Right kidney (tissue), 1 donor: ENCODE results near the gene CHKA.

ENCODE experiments used
- DNase-seq: peaks from one replicate; pipeline ENCODE4 v3.0.0-alpha.2; 2016

Gene CHKA

DNA sequence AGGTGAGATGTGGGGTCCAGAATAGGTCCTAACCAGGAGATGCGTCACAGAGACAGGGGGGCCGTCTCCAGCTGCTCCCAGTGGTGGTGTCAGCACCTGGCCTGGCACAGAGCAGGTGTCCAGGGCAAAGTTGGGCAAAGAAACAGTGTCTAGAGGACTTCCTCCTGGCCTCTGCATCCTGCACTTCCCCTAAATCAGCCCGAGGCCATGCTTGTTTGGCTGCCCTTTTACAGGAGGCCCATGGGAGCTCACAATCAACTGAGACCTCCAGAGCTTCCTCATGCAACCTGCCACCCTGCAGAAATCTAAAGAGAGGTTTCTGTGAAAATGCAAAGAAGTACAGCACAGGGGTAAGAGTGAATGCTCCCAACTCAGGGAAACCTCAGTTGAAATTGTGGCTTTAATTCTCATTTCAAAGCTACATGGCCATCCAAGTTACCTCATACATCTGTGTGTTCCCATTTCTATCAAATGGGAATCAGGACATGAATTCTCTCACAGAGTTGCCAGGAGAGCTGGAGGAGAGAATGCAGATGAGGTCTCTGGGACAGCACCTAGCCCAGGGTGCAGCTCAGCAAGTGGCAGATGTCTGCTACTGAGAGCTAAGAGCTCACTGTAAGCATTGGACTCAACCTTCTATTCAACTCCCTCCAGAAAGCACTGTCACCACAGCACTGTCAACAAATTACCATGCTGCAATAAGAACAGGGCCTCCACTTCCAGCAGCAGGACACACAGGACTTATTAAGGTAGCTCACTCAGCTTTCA, 49.7 kb downstream of the CHKA start:
- no peak for DNase-seq

- no peak for DNase-seq
These were observed 53.2 kb downstream of the CHKA start for GRCh38 chr11:68067991-68068390.

DNA sequence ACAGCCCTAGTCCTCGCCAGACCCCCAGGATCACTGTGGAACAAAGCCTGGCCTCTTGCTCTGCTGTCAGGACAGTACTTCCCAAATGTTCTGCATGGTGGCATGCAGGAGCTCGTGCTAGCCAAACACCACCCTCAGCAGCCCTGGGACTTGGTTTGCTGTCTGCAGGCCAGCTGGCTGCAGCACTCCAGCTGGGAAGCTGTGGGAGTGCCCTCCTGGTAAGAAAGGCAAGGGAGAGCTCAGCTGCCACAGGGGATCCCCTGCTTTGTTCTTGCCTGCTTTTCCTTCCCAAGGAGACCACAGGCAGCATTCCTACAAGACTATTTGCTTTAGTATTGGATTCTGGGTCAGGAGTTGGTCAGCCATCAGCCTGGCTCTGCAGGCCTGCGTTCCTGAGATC, 54.4 kb downstream of the CHKA start:
- DNase-seq = no peak

DNA sequence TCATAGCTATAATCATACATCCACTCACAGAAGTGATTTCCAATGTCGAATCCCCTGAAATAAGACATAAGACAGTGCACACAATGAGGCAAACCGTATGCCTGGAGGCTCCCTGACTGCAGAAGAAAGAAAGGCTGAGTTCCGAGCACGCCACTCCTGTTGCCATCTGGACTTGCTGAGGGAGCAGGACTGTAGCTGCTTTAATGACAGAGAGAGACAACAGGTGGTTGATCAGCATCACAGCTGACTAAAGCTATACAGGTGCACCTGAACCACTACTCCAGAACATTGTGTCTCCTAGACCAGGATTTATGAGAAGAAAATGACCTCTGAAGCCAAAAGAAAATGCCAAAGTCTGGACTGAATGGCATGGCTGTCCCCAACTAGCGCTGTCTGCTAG, 55.3 kb downstream of the CHKA start:
- DNase-seq = no peak

DNA sequence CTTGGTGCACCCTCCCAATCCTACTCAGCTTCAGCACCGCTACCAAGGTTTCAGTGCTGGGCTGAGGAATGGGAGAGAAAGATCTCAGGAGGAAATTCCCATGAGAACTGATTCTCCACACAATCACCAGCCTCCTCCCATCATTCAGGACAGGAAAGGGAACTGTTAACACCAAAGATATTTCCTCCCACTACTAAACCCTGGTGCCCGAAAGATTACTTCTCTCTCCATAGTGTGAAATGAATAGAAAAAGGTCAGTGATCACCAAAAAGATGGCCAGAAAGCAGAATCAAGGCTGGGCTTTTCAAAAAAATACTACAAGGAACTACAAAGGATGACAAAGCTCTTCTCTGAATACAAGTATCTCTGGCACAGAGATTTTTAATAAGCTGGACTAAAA, 56.3 kb downstream of the CHKA start:
- DNase-seq = no peak

GRCh38 chr11:68061508-68061907, 59.7 kb downstream of the CHKA start:
- no peak for DNase-seq

DNA sequence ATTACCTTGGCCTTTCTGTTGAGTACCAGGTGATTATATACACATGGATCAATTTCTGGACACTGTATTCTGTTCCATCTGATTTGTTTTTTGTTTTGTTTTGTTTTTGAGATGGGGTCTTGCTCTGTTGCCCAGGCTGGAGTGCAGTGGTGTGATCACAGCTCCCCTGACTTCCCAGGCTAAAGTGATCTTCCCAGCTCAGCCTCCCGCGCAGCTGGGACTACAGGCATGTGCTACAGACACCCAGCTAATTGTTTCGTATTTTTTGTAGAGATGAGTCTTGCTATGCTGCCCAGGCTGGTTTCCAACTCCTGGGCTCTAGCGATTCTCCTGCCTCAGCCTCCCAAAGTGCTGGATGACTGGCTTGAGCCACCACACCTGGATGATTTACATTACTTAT, 63.4 kb downstream of the CHKA start:
- DNase-seq = no peak

DNA sequence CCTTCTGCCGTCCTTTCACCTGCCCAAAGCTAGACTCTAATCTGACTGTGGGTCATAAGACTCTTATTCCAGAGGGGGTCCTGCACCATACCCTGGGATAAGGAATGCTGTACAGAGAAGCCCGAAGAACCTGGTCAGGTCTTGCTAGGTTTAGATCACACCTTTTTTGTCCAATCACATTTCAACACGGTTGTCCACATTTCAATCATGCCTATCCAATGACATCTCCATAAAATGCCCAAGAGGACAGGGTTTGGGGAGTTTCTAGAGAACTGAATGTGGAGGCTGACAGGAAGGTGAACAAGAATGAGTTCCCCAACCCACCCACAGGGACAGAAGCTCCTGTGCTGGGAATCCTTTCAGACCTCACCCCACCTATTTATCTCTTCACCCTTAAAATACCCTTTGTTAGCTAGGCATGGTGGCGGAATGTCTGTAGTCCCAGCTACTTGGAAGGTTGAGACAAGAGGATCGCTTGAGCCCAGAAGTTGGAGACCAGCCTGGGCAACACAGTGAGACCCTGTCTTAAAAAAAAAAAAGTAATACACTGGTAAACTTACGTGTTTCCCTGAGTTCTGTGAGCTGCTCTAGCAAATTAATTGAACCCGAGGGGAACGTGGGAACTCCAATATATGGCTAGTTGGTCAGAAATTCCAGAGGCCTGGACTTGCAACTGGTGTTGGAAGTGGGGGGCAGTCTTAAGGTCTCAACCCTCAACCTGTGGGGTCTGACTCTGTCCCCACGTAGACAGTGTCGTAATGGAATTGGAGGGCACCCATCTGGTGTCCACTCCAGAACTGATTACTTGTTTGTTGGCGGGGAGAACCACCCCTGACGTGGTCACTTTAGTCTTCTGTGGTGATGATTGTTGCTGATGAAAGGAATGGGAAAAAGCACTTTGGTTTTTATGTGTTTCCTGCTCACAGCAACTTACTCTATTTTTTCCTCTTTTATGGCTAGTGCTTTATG, 64.6 kb downstream of the CHKA start:
- no peak for DNase-seq

DNA sequence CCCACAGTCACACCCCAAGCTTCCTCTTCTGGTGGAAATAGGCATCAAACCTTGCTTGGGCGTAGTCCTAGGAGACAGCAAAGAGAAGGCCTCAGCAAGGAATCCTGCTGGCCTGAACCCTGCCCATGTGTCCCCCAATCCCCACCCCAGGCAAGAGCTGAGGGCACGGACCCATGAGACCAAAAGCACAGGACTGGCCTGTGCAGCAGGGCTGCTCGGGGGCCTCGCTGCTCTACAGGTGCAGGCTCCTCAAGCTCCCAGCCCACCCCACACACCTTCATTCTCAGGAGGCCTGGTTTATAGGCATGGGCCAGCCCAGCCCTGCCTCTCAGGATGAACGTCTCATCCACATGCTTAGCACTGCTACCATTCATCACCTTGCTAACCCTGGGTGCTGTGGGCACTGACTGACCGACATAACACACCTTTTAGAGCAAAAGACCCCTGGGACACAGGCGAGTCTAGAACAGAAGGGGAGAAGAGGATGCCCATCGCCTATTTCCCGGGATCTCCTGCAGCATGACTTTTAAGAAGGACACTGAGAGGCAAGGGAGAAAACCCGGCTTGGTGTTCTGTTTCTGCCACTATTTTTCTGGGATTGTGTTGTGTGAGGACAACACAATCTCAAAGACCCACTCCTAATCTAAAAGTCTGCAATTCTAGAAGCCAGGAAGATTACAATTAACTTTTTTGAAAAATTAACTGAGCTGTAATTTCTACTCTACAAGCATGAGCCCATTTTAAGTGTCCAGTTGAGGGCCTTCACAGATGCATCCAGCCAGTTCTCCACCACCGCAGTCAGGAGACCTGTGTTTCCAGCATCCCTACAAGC, 67.0 kb downstream of the CHKA start:
- no peak for DNase-seq

GRCh38 chr11:68053117-68053516, 68.1 kb downstream of the CHKA start:
- DNase-seq = no peak

DNA sequence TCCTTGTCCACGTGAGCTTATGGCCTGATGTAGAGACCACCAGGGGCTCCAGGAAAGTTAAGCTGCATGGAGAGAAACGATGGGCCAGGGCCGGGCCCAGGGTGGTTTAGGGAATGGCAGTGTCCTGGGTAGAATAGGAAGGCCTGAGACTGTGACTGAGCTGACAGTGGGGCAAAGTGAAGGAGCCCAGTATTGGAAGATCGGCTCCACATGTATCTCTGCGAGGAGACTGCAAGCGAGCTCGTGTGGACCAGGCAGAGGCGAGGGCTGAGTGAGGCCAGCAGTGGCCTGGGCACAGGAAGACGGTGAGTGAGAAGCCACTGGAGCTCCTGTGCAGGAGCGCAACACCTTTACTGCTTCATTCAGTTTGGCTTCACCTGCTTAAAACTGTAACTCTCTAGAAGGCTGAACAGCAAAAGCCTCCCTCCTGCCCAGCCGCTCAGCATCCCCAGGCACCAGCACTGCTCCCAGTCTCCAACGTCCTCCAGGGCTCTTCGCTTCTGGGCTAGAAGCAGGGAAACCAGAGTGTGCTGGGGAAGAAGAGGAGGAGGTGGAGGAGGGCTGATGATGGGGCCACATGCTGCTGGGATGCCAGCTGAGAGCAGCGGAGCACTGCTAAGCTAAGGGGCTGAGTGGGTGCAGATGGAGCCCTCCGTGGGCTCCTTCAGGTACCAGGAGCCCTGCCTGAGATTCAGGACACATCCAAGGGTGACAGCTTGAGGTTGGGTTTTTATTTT, 68.9 kb downstream of the CHKA start:
- no peak for DNase-seq

DNA sequence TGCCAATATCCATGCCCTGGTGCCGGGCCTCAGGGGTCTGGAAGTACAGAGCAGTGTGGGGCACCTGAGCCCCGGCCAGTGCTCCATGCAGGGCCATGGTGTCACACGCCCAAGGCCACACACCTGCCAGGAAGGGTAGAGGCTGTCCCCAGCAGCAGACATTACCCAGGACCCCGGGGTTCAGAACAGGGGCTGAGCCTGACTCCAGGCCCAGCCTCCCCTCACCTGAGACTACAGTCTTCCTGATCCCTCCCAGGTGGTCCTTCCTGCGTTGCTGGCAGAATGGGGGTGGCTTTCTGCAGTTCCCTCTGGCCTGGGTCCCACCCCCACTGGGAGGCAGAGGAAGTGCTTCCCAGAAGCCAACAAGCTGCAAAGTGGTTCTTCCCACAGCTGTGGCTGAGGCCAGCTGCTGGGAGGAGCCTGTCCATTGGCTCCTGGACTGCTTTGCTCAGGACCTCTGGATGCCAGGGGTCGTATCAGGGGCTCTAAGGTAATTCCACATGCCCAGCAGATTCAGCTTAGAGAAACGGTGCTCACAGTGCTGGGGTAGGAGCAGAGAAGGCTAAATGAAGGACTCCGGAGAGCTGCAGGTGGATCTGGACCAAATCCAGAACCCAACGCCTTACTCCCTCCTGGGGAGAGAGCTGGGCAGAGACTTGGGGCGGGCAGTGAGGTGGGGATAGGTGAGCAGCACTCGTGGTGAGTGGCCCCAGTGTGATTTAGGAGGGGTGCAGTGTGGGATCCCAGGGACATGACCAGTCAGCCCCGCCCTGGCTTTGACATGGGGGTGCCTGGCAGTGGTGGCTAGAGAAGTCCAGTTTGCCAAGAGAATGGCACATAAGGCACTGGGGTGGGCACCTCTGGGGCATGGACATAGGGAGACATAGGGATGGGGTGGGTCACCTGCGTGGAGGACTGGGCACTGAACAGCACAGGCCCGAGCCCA, 69.7 kb downstream of the CHKA start:
- DNase-seq = no peak

GRCh38 chr11:68050371-68050841, 70.8 kb downstream of the CHKA start:
- no peak for DNase-seq

GRCh38 chr11:68049509-68050370, 71.4 kb downstream of the CHKA start:
- DNase-seq = no peak

GRCh38 chr11:68048681-68049508, 72.3 kb downstream of the CHKA start:
- no peak for DNase-seq

GRCh38 chr11:68047437-68048290, 73.5 kb downstream of the CHKA start:
- no peak for DNase-seq

DNA sequence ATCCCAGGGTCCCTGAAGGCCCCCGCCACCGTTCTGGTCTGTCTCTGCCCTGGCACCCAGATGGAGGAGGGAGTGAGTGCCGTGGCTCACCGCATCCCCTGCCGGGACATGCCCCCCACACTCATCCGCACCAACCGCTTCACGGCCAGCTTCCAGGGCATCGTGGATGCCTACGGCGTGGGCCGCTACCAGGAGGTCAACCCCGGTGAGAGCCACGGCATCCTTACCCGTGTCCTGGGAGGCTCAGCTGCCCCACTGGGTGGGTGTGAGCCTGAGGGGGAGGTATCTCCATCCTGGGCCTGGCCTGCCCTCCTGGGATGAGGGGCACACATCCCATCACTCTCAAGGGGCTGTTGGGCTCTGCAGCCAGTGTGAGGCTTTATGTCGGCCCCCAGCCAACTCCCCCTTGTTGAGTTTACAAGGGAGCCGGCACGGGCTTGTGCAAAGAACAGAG, 76.3 kb downstream of the CHKA start:
- no peak for DNase-seq
